NCI-H460 (cell line): ENCODE measurements around the gene SERPIND1. TPM values are rescaled to one million over a fixed set of nuclear protein-coding genes. Genes with fewer than 3 reads are reported as not detected.

ENCODE experiments used
- DNase-seq: peaks from one replicate; pipeline ENCODE4 v3.0.0-alpha.2; 2016; ENCODE audit warnings: low read depth; ENCODE audit errors: extremely low read depth
- total RNA-seq: library from RNA; depleted of rRNA; stranded (reverse); fragments of >200 nt; shearing (Covaris generic); gene quantifications from 2 replicates; pipeline ENCODE4 v1.2.3, GENCODE V29; 2014

SERPIND1 gene
- total RNA-seq, 1 experiment from 2014 or later = 11.3 TPM

GRCh38 chr22:20771918-20772625 lies 1.8 kb upstream of the SERPIND1 start:
- DNase-seq = no peak

DNA sequence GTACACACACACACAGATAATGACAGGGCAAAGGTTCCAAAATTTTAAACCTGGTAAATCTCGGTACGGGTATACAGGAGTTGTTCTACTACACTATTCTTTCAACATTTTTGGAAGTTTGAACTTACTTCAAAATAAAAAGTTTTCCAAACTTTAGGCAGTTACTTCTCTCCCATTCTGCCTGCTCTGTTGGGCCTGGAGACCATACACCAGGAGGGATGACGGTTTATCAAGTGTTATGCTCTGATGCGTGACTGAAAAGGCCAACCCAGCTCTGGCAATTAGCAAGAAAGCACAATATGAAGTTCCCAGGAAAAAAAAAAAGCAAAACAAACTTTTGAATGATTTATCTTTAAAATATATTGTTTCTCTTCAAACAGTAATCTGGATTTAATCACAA lies 969 bp downstream of the SERPIND1 start:
- DNase-seq = no peak

DNA sequence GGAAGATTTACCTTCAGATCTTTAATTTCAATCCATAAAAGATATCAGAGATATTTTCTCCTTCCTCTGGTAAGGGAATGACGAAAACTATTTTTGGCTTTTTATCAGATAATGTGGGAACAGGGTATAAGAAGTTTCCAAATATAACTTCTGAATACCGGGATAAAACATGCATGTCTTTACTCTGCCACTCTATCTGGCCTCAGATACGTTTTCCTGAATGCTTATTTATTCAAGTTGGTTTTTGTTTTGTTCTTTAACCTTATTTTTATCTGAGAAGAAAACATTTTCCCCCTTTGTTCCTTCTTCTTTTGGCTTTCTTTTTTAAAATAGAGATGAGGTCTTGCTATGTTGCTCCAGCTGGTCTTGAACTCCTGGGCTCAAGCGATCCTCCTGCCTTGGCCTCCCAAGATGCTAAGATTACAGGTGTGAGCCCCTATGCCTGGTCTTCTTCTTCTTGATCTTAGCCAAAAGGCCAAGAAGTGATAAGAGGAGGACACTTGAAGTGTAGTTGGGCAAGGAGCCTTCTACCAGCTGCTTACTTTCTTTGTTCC lies 1.5 kb downstream of the SERPIND1 start:
- no peak for DNase-seq

GRCh38 chr22:20776624-20777405 lies 2.9 kb downstream of the SERPIND1 start:
- DNase-seq = no peak

DNA sequence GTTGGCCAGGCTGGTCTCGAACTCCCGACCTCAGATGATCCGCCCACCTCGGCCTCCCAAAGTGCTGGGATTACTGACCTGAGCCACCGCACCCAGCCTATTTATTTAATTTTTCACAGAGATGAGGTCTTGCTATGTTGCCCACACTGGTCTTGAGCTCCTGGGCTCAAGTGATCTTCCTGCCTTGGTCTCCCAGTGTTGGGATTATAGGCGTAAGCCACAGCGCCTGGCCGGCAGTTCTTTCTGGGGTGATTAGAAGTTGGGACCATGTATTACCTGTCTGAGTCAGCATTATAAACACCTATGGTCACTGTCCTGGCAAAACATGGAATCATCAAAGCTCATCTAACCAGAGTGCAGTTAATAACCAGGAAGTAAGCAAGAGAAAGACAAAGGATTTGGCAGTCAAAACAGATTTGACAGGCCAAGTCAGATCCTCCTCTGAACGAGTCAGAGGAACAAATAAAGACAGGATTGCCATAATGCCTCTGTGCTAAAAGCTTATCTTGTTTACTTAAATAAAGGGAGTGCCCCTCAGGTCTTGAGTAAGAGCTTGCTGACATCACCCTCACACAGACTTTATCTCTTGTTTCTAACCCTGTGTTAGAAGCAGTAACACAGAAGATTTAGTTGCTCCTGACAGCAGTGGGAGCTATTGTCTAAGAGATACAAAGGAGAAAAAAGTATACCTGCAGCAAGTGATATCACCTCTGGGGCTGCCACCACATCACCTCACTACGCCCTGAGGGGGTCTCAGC lies 3.7 kb downstream of the SERPIND1 start:
- DNase-seq = peak; percentile 91

GRCh38 chr22:20779014-20779817 lies 5.3 kb downstream of the SERPIND1 start:
- no peak for DNase-seq

DNA sequence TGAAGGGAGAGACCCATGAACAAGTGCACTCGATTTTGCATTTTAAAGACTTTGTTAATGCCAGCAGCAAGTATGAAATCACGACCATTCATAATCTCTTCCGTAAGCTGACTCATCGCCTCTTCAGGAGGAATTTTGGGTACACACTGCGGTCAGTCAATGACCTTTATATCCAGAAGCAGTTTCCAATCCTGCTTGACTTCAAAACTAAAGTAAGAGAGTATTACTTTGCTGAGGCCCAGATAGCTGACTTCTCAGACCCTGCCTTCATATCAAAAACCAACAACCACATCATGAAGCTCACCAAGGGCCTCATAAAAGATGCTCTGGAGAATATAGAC lies 5.9 kb downstream of the SERPIND1 start:
- peak; percentile 49 for DNase-seq

GRCh38 chr22:20781272-20781990 lies 7.5 kb downstream of the SERPIND1 start:
- DNase-seq = peak; percentile 54

DNA sequence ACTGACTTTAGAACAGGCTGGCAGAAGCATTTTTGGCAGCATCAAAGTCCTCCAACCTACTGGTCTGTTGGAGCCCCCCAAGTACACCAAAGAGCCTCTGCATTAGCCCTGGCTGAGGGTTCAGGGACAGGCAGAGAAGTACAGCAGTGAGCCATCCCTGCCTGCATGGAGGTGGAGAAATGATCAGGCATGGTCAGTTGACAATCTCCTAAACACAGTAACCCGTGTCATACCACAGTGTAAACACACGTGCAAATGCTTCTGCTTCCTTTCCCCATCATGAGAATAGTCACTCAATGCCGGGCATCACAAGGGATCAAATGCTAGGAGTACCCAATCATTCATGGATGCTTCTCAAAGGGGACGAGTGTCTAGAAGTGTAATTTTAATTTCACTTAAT lies 8.2 kb downstream of the SERPIND1 start:
- DNase-seq = no peak

DNA sequence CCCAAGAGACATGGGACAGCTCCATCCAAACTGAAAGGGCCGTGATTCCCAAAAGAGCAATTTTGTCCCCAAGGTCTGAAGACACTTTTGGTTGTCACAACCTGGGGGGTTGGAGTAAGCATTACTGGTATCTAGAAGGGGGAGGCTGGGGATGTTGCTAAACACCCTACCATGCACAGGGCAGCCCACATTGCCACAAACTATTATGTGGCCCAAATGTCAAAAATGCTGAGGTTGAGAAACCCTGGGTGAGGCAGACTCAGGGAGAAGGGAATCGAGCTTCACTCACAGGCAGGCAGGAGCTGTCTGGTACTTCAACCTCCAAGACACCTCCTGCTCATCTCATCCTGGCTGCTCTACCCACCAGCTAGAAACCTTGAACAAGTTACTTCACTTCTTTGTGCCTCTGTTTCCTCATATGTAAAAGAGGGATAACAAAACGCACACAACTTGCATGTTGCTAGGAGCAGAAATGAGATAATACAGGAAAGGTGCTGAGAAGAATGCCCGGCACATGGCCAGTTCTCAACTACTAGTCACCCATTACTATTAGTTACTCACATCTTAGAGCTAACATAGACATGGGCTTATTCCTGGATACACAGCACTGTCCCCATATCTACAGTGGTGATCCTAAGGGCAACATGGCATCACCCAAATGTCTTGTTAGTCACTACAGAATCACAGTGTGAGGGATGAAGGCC lies 8.8 kb downstream of the SERPIND1 start:
- no peak for DNase-seq

DNA sequence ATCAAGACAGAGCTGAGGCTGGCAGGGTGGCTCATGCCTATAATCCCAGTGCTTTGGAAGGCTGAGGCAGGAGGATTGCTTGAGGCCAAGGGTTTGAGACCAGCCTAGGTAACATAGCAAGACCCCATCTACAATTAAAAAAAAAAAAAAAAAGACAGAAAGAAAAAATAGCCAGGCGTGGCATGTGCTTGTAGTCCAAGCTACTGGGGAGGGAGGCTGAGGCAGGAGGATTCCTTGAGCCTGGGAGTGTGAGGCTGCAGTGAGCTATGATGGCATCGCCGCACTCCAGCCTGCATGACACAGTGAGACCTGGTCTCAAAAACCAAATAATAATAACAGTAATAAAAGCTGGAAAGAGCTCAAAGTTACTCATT lies 9.4 kb downstream of the SERPIND1 start:
- DNase-seq = no peak

GRCh38 chr22:20783844-20784723 lies 10.2 kb downstream of the SERPIND1 start:
- peak; percentile 68 for DNase-seq

DNA sequence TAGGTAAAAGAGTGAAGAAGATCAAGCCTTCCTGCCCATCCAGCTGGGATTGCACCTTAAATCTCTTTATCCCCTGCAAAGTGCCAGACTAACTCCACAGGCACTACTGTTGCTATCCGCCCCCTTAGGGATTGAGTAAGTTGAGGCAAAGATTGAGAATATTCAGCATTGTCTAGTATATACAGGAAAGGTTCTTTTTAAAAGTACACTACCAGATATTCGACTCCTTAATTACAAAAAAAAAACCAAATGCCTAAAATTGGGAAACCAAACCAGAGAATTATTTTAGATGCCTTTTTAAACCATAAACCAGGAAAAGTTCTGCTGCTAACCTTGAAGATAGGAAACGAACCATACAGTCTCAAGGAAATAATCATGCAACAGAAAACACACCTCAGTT lies 11.5 kb downstream of the SERPIND1 start:
- no peak for DNase-seq

GRCh38 chr22:20786048-20786447 lies 12.1 kb downstream of the SERPIND1 start:
- DNase-seq = no peak

- DNase-seq = no peak
Measured at GRCh38 chr22:20786536-20786979, 12.6 kb downstream of the SERPIND1 start.

GRCh38 chr22:20787223-20787622 lies 13.3 kb downstream of the SERPIND1 start:
- no peak for DNase-seq

DNA sequence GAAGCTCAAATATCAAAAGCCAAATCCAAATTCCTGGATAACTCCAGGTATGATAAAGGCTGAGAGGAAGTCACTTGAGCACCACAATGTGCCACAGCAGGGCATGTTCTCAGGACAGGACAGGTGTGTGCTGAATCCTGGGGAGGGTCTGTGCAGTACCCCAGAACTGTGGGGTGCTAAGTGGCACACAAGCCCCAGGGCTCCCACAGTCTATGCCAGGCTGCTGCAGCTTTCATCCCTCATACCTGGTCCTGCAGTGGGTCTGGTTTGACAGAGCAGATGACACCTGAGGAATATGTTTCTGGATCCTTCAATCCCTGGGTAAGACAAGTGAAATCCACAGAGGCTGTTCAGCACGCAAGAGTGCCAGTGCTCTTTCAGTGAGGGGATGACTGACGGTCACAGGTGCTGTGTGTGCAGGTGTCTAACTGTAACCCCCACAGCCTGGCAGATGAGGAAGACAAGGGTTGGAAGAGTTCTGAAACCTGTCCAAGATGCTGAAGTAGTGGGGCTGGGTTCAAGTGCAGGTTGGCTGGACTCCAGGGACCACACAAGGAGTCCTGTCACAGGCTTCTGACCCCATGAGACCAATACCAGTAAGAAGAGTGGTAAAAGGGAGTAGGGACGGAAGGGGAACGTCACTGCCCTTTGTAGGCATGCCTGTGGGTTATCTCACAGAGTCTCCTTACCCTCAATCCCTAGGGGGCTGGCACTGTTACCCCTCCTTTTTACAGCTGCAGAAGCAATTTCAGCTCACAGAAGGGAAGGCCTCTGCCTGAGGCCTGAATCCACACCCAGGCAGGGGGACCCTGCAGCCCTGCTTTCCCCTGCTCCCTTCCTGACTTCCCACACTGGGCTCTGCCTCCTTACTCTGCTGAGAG lies 14.1 kb downstream of the SERPIND1 start:
- no peak for DNase-seq
